GM19372 (cell line): ENCODE measurements around the gene YWHAG.

ENCODE experiments used
- ATAC-seq: cut with Tn5 transposase; IDR thresholded peaks from one replicate; pipeline ENCODE4 v1.9.1; 2021; ENCODE audit warnings: mild to moderate bottlenecking, low read depth, moderate library complexity; ENCODE audit not compliant: unreplicated experiment

The YWHAG gene

DNA sequence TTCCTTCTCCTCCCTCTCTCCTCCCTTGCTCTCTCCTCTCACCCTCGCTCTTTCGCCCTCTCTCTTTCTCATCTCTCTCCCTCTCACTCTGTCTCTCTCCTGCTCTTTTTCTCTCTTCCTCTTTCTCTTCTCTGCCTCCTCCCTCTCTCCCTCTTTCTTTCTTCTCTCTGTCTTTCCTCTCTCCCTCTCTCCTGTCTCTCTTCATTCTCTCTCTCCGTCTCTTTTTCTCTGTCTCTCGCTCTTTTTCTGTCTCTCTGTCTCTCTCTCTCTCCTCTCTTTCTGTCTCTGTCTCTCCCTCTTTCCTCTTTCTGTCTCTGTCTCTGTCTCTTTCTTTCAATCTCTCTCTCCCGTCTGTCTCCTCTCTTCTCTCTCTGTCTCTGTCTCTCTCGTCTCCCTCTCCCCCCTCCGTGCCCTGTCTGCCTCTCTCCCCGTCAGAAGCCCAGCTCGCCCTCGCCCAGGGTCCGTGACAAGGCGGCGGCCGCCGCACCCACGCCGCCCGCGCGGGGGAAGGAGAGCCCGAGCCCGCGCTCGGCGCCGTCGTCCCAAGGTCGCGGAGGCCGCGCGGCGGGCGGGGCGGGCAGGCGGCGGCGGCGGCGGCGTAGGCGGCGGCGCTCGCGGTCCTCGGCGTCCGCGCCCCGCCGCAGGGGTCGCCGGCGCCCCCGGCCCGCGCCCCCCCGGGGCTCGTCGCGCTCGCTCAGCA, 77.6 kb downstream of the YWHAG start:
- no peak for ATAC-seq

DNA sequence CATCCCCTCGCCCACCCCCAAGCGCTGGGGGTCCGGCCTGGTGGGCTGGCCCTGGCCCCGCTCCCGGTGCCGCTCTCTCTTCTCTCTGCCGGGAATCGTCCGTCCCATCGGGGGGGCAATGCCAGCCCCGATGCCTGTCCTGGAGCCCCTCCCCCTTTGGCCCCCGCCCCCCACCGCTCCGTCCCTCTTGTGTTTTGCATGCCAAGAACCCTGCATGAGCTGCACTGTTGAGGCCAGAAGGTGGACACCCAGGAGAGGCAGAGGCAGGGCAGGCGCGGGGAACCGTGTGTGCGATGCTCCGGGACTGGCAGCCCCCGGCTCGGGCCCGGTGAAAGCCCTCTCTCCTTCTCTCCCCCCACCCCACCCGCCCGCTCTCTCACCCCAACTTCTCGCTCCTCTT, 78.4 kb downstream of the YWHAG start:
- ATAC-seq: no peak

GRCh38 chr7:76278540-76278939, 80.3 kb downstream of the YWHAG start:
- ATAC-seq: no peak
